ENCODE data around the gene PTPN4.
"Not testable (repeated sequence)": the region's sequence is repeated elsewhere in the genome, so short reads cannot be mapped to it uniquely, and the experiment has no call there.

The PTPN4 gene

GRCh38 chr2:119766944-119767343 lies 7.2 kb downstream of the PTPN4 start:
- no peak for DNase-seq

- no peak for DNase-seq
These were observed 9.0 kb downstream of the PTPN4 start for GRCh38 chr2:119768742-119769141.

GRCh38 chr2:119769645-119770044 lies 9.9 kb downstream of the PTPN4 start:
- no peak for DNase-seq

GRCh38 chr2:119771331-119771730 lies 11.6 kb downstream of the PTPN4 start:
- no peak for DNase-seq

DNA sequence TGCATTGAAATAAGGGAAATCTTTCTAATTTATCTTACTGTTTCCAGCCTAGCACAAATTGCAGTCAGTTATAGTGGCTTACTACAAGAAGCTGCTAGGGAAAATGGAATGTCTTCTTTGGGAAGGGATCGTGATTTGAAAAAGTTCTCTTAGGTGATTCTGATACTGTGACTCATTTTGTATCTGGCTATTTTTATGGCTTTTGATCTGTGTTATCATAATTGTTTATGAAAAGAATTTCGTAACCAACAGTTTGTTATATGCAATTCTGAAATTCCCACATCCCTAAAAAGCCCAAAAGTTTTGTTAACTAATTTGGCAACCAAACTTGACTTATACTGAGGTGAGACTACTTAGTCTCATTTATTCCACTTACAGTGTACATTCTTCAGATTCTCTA lies 12.4 kb downstream of the PTPN4 start:
- no peak for DNase-seq

- DNase-seq = no peak
These were observed 13.0 kb downstream of the PTPN4 start for GRCh38 chr2:119772767-119773166.

GRCh38 chr2:119774026-119774425 lies 14.3 kb downstream of the PTPN4 start:
- no peak for DNase-seq

- DNase-seq = no peak
These were observed 15.4 kb downstream of the PTPN4 start for GRCh38 chr2:119775102-119775501.

GRCh38 chr2:119782308-119783027 lies 22.7 kb downstream of the PTPN4 start:
- DNase-seq = no peak

DNA sequence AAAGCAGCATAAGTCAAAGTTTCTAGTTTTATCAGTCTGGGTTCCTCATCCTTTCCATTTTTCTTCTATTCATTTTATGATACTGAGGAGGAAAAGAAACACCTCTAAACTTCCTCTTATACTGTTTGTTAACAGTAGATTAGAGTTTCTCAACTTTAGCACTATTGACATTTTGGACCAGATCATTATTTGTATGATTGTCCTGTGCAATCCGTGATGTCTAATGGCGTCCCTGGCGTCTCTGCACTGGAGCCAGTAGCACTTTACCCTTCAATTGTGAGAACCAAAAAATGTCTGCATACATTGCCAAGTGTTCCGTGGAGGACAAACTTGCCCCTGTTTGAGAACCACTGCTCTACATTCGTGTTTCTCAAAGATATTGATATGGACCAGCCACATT lies 25.2 kb downstream of the PTPN4 start:
- DNase-seq = no peak

DNA sequence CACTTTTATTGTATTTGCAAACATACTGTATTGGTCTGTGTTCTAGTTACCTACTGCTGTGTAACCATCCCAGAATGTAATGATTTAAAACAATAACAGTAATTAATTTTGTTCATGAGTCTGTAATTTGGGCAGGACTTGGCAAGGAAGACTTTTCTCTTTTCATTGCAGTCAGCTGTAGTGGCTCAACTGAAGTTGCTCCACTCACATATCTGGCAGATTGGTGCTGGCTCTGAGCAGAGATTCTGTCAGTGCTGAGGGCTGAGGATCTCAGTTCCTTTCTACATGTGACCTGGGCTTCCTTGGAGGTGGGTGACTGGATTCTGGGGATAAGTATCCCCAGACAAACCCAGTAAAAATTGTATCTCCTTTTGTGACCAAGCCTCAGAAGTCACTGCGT lies 26.6 kb downstream of the PTPN4 start:
- DNase-seq = no peak

DNA sequence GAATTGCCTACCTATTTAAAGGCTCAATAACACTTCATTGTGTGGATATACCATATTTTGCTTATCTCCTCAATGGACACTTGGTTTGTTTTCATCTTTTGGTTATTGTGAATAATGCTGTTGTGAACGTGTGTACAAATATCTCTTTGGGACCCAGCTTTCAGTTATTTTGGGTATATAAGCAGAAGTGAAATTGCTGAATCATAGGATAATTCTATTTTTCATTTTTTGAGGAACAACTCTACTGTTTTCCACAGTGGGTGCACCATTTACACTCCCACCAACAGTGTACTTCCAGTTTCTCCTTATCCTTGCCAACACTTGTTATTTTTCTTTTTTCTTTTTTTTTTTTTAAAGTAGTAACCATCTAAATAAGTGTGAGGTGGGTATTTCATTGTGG lies 29.0 kb downstream of the PTPN4 start:
- no peak for DNase-seq

DNA sequence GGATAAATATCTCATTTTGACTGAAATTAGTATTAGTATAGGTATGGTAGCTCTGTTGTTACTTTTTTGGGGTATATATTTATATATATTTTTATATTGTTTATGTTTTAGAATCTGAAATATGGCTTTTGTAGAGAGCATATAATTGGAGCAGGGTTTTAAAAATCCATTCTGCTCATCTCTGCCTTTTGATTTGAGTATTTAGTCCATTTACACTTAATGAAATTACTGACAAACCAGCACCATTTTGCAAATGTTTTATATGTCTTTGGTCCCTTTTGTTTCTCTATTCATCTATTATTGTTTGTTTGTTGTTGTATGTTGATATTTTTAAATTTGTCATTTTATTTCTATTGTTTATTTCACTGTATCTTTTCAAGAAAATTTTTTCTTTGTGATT lies 30.7 kb downstream of the PTPN4 start:
- DNase-seq = no peak

GRCh38 chr2:119792907-119793312 lies 33.2 kb downstream of the PTPN4 start:
- no peak for DNase-seq

- DNase-seq = no peak
These were observed 34.5 kb downstream of the PTPN4 start for GRCh38 chr2:119794237-119794636.

DNA sequence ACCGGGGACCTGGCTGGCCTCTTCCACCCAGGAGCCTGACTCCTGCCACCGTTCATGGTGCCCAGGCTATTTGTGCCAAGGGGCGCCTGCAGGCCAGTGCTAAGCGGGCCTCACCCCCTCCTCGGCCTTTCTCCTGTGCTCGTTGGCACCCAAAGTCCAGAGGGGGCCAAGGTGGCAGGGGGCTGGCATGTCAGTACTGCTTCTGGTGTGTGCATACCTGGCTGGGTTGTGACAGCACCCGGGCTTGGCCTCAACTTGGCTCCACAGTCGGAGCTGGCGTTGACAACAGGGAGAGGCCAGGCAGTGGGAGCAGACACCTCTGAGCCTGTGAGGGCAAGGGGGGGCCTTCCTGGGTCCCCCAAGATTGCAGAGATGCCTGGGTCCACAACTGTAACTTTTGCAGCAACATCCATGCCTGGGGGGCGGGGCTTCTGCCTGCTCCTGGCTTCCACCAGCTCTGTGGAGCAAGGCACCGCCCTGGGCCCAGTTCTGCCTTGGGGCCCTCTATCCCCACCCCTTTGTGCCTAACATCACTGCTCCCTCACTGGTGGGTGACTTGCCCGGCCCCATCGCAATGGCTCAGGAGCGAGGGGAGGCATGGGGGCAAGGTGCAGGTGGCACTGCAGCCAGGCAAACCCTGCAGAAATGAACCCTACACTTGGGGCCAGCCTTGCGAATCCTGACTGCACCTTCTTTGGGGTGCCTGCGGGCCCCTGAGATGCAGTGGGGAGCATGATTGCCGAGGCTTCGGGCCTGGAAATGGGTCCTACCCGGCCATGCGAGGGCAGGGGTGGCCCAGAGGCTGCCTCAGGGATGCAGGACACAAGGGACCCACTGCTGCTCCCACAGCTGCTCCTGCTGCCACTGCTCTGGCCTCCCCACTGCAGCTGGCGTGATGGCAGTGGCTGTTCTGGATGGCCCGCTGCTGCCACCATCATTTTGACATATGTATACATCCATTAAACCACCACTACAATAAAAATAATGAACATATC lies 35.9 kb downstream of the PTPN4 start:
- no peak for DNase-seq

GRCh38 chr2:119800376-119800902 lies 40.7 kb downstream of the PTPN4 start:
- no peak for DNase-seq

GRCh38 chr2:119801040-119801439 lies 41.3 kb downstream of the PTPN4 start:
- DNase-seq = no peak

GRCh38 chr2:119801989-119802388 lies 42.3 kb downstream of the PTPN4 start:
- not testable (repeated sequence) for DNase-seq

DNA sequence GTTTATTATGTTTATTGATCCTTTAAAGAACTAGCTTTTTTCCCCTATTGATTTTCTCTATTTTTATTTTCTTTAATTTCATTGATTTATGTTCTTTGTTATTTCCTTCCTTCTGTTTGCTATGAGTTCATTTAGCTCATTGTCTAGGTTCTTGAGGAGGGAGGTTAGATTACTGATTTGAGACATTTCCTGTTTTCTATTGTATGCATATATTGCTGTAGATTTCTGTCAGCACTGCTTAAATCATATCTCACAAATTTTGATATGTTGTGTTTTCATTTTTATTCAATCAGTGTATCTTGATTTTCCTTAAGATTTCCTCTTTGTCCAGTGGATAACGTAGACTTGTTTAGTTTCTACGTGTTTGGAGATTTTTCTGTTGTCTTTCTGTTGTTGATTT lies 43.4 kb downstream of the PTPN4 start:
- DNase-seq = no peak

DNA sequence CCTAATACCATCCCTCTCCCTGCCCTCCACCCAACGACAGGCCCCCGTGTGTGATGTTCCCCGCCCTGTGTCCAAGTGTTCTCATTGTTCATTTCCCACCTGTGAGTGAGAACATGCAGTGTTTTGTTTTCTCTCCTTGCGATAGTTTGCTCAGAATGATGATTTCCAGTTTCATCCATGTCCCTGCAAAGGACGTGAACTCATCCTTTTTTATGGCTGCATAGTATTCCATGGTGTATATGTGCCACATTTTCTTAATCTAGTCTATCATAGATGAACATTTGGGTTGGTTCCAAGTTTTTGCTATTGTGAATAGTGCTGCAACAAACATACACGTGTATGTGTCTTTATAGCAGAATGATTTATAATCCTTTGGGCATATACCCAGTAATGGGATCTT lies 44.7 kb downstream of the PTPN4 start:
- DNase-seq = not testable (repeated sequence)

GRCh38 chr2:119808516-119809147 lies 48.9 kb downstream of the PTPN4 start:
- no peak for DNase-seq

- DNase-seq = no peak
These were observed 49.8 kb downstream of the PTPN4 start for GRCh38 chr2:119809339-119810048.
